Thoracic aorta (tissue), 2 donors: ENCODE data around the gene AADACL4. TPM values are rescaled to one million over a fixed set of nuclear protein-coding genes. Genes with fewer than 3 reads are reported as not detected.
"Not testable (repeated sequence)": the region's sequence is repeated elsewhere in the genome, so short reads cannot be mapped to it uniquely, and the experiment has no call there.

ENCODE experiments used
- ATAC-seq: fragments of 150-250 bp; one replicate; pipeline ENCODE4 v1.8.0; 2017; ENCODE audit warnings: low read depth; ENCODE audit not compliant: insufficient number of reproducible peaks, low FRiP score
- DNase-seq: peaks from one replicate; pipeline ENCODE4 v3.0.0-alpha.2; 2020; ENCODE audit warnings: low spot score
- H3K27ac ChIP-seq, 2 donors: fragments of 200-600 bp; sonication (generic); 1 replicate in 1 of 2; 2 replicates in 1 of 2; pipeline ENCODE4 v1.5.1; 2016; ENCODE audit warnings: mild to moderate bottlenecking in 2 of 2, moderate library complexity in 2 of 2
- H3K27me3 ChIP-seq: fragments of 200-600 bp; sonication (generic); replicated peaks from 2 replicates; pipeline ENCODE4 v1.6.0; 2016; ENCODE audit warnings: mild to moderate bottlenecking; ENCODE audit not compliant: insufficient read depth
- H3K36me3 ChIP-seq: fragments of 200-600 bp; sonication (generic); one replicate; pipeline ENCODE4 v1.5.1; 2016
- H3K4me1 ChIP-seq, 2 donors: fragments of 200-600 bp; sonication (generic); 1 replicate in 1 of 2; 2 replicates in 1 of 2; pipeline versions ENCODE4 v1.5.1 to v1.6.0; 2016; ENCODE audit warnings: low read depth in 2 of 2, mild to moderate bottlenecking in 1 of 2; ENCODE audit not compliant: control insufficient read depth in 1 of 2
- H3K4me3 ChIP-seq: fragments of 200-600 bp; sonication (generic); 2 replicates; pipeline ENCODE4 v1.5.1; 2016; ENCODE audit warnings: mild to moderate bottlenecking
- H3K9me3 ChIP-seq: fragments of 200-600 bp; sonication (generic); 2 replicates; pipeline ENCODE4 v1.5.1; 2016
- CTCF ChIP-seq: fragments of 200-600 bp; sonication (generic); IDR thresholded peaks from one replicate; pipeline ENCODE4 v1.5.1; 2019; ENCODE audit warnings: antibody characterized with exemption
- total RNA-seq, 2 donors: library from RNA; depleted of rRNA; stranded (reverse); fragments of >200 nt; gene quantifications; one replicate each; pipeline versions ENCODE4 v1.1.0 to v1.2.3, GENCODE V29; 2016

The AADACL4 gene
- total RNA-seq, 2 donors from 2014 or later: not detected

- ATAC-seq (no peak), DNase-seq (no peak)
- no peak overlapping the region for H3K4me3 ChIP-seq
- H3K9me3 ChIP-seq: peaks cover 24% of the 10 kb centered on the region
- no peaks in the 10 kb centered on the region for H3K27me3 ChIP-seq
- H3K4me1 ChIP-seq: peaks cover 8 to 22% of the 10 kb centered on the region in 2 donors
- no peak for TF ChIP-seq CTCF
- no peak overlapping the region for H3K27ac ChIP-seq
- no peaks in the 10 kb centered on the region for H3K36me3 ChIP-seq
Observed at GRCh38 chr1:12640958-12641272, 3.0 kb upstream of the AADACL4 start.

GRCh38 chr1:12643079-12643478 is 806 bp upstream of the AADACL4 start:
- H3K4me3 ChIP-seq: no peak overlapping the region
- DNase-seq (no peak), ATAC-seq (no peak)
- peaks cover 0 to 6% of the 10 kb centered on the region in 2 donors for H3K4me1 ChIP-seq
- H3K36me3 ChIP-seq: no peaks in the 10 kb centered on the region
- H3K27me3 ChIP-seq: no peaks in the 10 kb centered on the region
- H3K9me3 ChIP-seq: peaks cover 24% of the 10 kb centered on the region
- no peak for TF ChIP-seq CTCF
- no peak overlapping the region for H3K27ac ChIP-seq

GRCh38 chr1:12644237-12644636 is 352 bp downstream of the AADACL4 start:
- Histone ChIP-seq H3K27ac (no peak overlapping the region), H3K4me1 (peaks cover 0 to 6% of the 10 kb centered on the region in 2 donors), H3K27me3 (no peaks in the 10 kb centered on the region), H3K36me3 (no peaks in the 10 kb centered on the region), H3K4me3 (no peak overlapping the region), H3K9me3 (peaks cover 21% of the 10 kb centered on the region)
- DNase-seq (no peak), ATAC-seq (no peak)
- TF ChIP-seq CTCF: no peak

GRCh38 chr1:12644829-12645228 is 944 bp downstream of the AADACL4 start:
- Histone ChIP-seq H3K4me3 (no peak overlapping the region), H3K27me3 (no peaks in the 10 kb centered on the region), H3K4me1 (peaks cover 0 to 6% of the 10 kb centered on the region in 2 donors), H3K36me3 (no peaks in the 10 kb centered on the region), H3K9me3 (peaks cover 15% of the 10 kb centered on the region), H3K27ac (no peak overlapping the region)
- ATAC-seq (no peak), DNase-seq (no peak)
- no peak for TF ChIP-seq CTCF

GRCh38 chr1:12645401-12645800 is 1.5 kb downstream of the AADACL4 start:
- H3K4me3 ChIP-seq, DNase-seq, ATAC-seq: not testable (repeated sequence)

GRCh38 chr1:12648741-12649140 is 4.9 kb downstream of the AADACL4 start:
- H3K9me3 ChIP-seq: no peaks in the 10 kb centered on the region
- ATAC-seq: no peak
- H3K4me1 ChIP-seq: peaks cover 0 to 3% of the 10 kb centered on the region in 2 donors
- H3K4me3 ChIP-seq: no peak overlapping the region
- no peak for DNase-seq
- no peaks in the 10 kb centered on the region for H3K27me3 ChIP-seq
- no peaks in the 10 kb centered on the region for H3K36me3 ChIP-seq
- H3K27ac ChIP-seq: no peak overlapping the region
- TF ChIP-seq CTCF: no peak

More at GRCh38 chr1:12645401-12645800, 1.5 kb downstream of the AADACL4 start:
- H3K27ac ChIP-seq, H3K27me3 ChIP-seq, H3K9me3 ChIP-seq, H3K36me3 ChIP-seq, H3K4me1 ChIP-seq: not testable (repeated sequence)
